ENCODE measurements around the gene BLTP3A. TPM values are rescaled to one million over a fixed set of nuclear protein-coding genes. Genes with fewer than 3 reads are reported as not detected.
A peak's percentile ranks its signal among the peaks of the same experiment; 100 is the strongest.
"Not testable (repeated sequence)": the region's sequence is repeated elsewhere in the genome, so short reads cannot be mapped to it uniquely, and the experiment has no call there.

BLTP3A gene
- total and polyA plus RNA-seq, 4 donors = 3.1 to 14.7 (median 9.6) TPM

- TF ChIP-seq CTCF (IDR thresholded peaks at IDR 0.05; ENCODE audit: control extremely low read depth, extremely low read depth) = no peak
- WGBS, 2 donors = 89% methylated on average over 7 of the region's 7 CpGs
These were observed 48.1 kb upstream of the BLTP3A start for GRCh38 chr6:34743625-34744293.

GRCh38 chr6:34744294-34744647 is 47.6 kb upstream of the BLTP3A start:
- not testable (repeated sequence) for H3K4me3 ChIP-seq; DNase-seq; H3K36me3 ChIP-seq (ENCODE audit: control insufficient read depth in 4 of 4, insufficient read depth in 4 of 4, low read length in 4 of 4); H3K9ac ChIP-seq (ENCODE audit: insufficient read depth in 1 of 2, low read length in 2 of 2); H3K4me1 ChIP-seq (ENCODE audit: control insufficient read depth in 5 of 5, insufficient read depth in 5 of 5, low read length in 5 of 5); H3K27ac ChIP-seq (ENCODE audit: low read depth in 1 of 2, low read length in 1 of 2); H3K9me3 ChIP-seq (ENCODE audit: control insufficient read depth in 4 of 4, insufficient read depth in 3 of 4, low read length in 3 of 4); H3K27me3 ChIP-seq (ENCODE audit: control insufficient read depth in 3 of 3, insufficient read depth in 3 of 3, low read length in 2 of 3); ATAC-seq (ENCODE audit: insufficient read depth, low FRiP score)
- WGBS, 2 donors = 95 to 98% methylated on average over 10 of the region's 10 CpGs

More at GRCh38 chr6:34743625-34744293, 48.1 kb upstream of the BLTP3A start:
- Histone ChIP-seq H3K27ac (ENCODE audit: low read depth in 1 of 2, low read length in 1 of 2) (no peak overlapping the region), H3K9ac (ENCODE audit: insufficient read depth in 1 of 2, low read length in 2 of 2) (no peak overlapping the region), H3K36me3 (ENCODE audit: control insufficient read depth in 4 of 4, insufficient read depth in 4 of 4, low read length in 4 of 4) (no peaks in the 10 kb centered on the region), H3K9me3 (ENCODE audit: control insufficient read depth in 4 of 4, insufficient read depth in 3 of 4, low read length in 3 of 4) (no peaks in the 10 kb centered on the region), H3K4me1 (ENCODE audit: control insufficient read depth in 5 of 5, insufficient read depth in 5 of 5, low read length in 5 of 5) (peaks cover 0 to 2% (median 0%) of the 10 kb centered on the region in 5 donors), H3K27me3 (ENCODE audit: control insufficient read depth in 3 of 3, insufficient read depth in 3 of 3, low read length in 2 of 3) (no peaks in the 10 kb centered on the region), H3K4me3 (no peak overlapping the region)
- no peak for DNase-seq
- ATAC-seq (ENCODE audit: insufficient read depth, low FRiP score) = no peak

GRCh38 chr6:34745277-34746103 is 46.4 kb upstream of the BLTP3A start:
- Histone ChIP-seq H3K27me3 (ENCODE audit: control insufficient read depth in 3 of 3, insufficient read depth in 3 of 3, low read length in 2 of 3) (no peaks in the 10 kb centered on the region), H3K4me3 (no peak overlapping the region), H3K9ac (ENCODE audit: insufficient read depth in 1 of 2, low read length in 2 of 2) (no peak overlapping the region), H3K9me3 (ENCODE audit: control insufficient read depth in 4 of 4, insufficient read depth in 3 of 4, low read length in 3 of 4) (no peaks in the 10 kb centered on the region), H3K27ac (ENCODE audit: low read depth in 1 of 2, low read length in 1 of 2) (peak overlapping the region in 1 of 2 donors; percentile 70), H3K4me1 (ENCODE audit: control insufficient read depth in 5 of 5, insufficient read depth in 5 of 5, low read length in 5 of 5) (peaks cover 0 to 2% (median 0%) of the 10 kb centered on the region in 5 donors), H3K36me3 (ENCODE audit: control insufficient read depth in 4 of 4, insufficient read depth in 4 of 4, low read length in 4 of 4) (no peaks in the 10 kb centered on the region)
- peak; percentile 68 to 88 (median 69) for DNase-seq
- TF ChIP-seq CTCF (IDR thresholded peaks at IDR 0.05; ENCODE audit: control extremely low read depth, extremely low read depth) = no peak
- ATAC-seq (ENCODE audit: insufficient read depth, low FRiP score) = peak; percentile 60
- 72 to 87% methylated on average over 10 of the region's 10 CpGs for WGBS, 2 donors

- Histone ChIP-seq H3K4me1 (ENCODE audit: control insufficient read depth in 5 of 5, insufficient read depth in 5 of 5, low read length in 5 of 5) (peaks cover 0 to 2% (median 0%) of the 10 kb centered on the region in 5 donors), H3K9me3 (ENCODE audit: control insufficient read depth in 4 of 4, insufficient read depth in 3 of 4, low read length in 3 of 4) (no peaks in the 10 kb centered on the region), H3K4me3 (no peak overlapping the region), H3K36me3 (ENCODE audit: control insufficient read depth in 4 of 4, insufficient read depth in 4 of 4, low read length in 4 of 4) (no peaks in the 10 kb centered on the region), H3K9ac (ENCODE audit: insufficient read depth in 1 of 2, low read length in 2 of 2) (no peak overlapping the region), H3K27ac (ENCODE audit: low read depth in 1 of 2, low read length in 1 of 2) (peak overlapping the region in 1 of 2 donors; percentile 70), H3K27me3 (ENCODE audit: control insufficient read depth in 3 of 3, insufficient read depth in 3 of 3, low read length in 2 of 3) (no peaks in the 10 kb centered on the region)
- no peak for TF ChIP-seq CTCF (IDR thresholded peaks at IDR 0.05; ENCODE audit: control extremely low read depth, extremely low read depth)
- DNase-seq (peak in 1 of 3 donors; percentile 17), ATAC-seq (ENCODE audit: insufficient read depth, low FRiP score) (no peak)
- WGBS, 2 donors = 65 to 81% methylated on average over 6 of the region's 6 CpGs
These were observed 45.6 kb upstream of the BLTP3A start for GRCh38 chr6:34746104-34746846.
